Endothelial cell of umbilical vein (primary cell): ENCODE measurements around the gene DLG1. TPM values are rescaled to one million over a fixed set of nuclear protein-coding genes. Genes with fewer than 3 reads are reported as not detected.

Experiments
- BruUV-seq: library from RNA; stranded (reverse); fragments of 400-500 nt; replicated peaks from 2 replicates; lab custom pipeline; 2021; lab: Mats Ljungman, UMichigan
- CTCF ChIA-PET: fragments of 300-600, 350-600 bp; sonication (Branson Sonifier 250); formaldehyde crosslinking; loops from one replicate; lab custom pipeline; 2021; ENCODE audit warnings: antibody characterized with exemption, inconsistent platforms; lab: Charles Lee
- POLR2A ChIA-PET: fragments of 300-600, 350-600 bp; sonication (Branson Sonifier 250); formaldehyde crosslinking; loops from one replicate; lab custom pipeline; 2021; ENCODE audit warnings: antibody characterized with exemption, inconsistent platforms; lab: Charles Lee
- DNase-seq: peaks from one replicate; pipeline ENCODE4 v3.0.0-alpha.2; 2011; ENCODE audit warnings: low read depth, low spot score
- FAIRE-seq: peaks from 2 replicates; lab custom pipeline; 2011; peaks lifted over from hg19 to GRCh38; lab: Jason Lieb, UNC
- H2AFZ ChIP-seq: 2 replicates; pipeline ENCODE4 v1.6.0; 2012; ENCODE audit warnings: low read depth, low read length, control low read depth, inconsistent platforms
- H3K27ac ChIP-seq: 2 replicates; pipeline ENCODE4 v1.5.1; 2011; ENCODE audit warnings: low read depth, mild to moderate bottlenecking, control low read depth, low read length, moderate library complexity; ENCODE audit not compliant: insufficient read depth
- H3K27me3 ChIP-seq, 2 experiments: 2 replicates each; pipeline versions ENCODE4 v1.6.0 to v1.6.1; 2011; ENCODE audit warnings: low read length in 2 of 2, mixed read lengths in 1 of 2; ENCODE audit not compliant: control insufficient read depth in 2 of 2, insufficient read depth in 2 of 2
- H3K36me3 ChIP-seq, 2 experiments: 2 replicates in 1 of 2; 3 replicates in 1 of 2; pipeline ENCODE4 v1.5.1; 2011; ENCODE audit warnings: low read length in 2 of 2, mild to moderate bottlenecking in 1 of 2, moderate library complexity in 1 of 2; ENCODE audit not compliant: control insufficient read depth in 2 of 2, insufficient read depth in 2 of 2; ENCODE audit errors: extremely low read depth in 1 of 2
- H3K4me1 ChIP-seq: 3 replicates; pipeline ENCODE4 v1.5.1; 2011; ENCODE audit warnings: mild to moderate bottlenecking, low read length; ENCODE audit not compliant: control insufficient read depth, insufficient read depth; ENCODE audit errors: extremely low read depth
- H3K4me2 ChIP-seq: 2 replicates; pipeline ENCODE4 v1.6.1; 2011; ENCODE audit warnings: low read length, control low read depth, mixed read lengths; ENCODE audit not compliant: insufficient read depth
- H3K4me3 ChIP-seq, 3 experiments: fragments of 200-600 bp in 1 of 3; sonication (generic), shearing (Covaris generic) in 1 of 3; replicated peaks in 1 of 3; 2 replicates each; pipeline ENCODE4 v1.5.1; 2011 to 2016; ENCODE audit warnings: control low read depth in 3 of 3, low read length in 3 of 3, mild to moderate bottlenecking in 2 of 3, inconsistent platforms in 1 of 3, low read depth in 1 of 3, moderate library complexity in 1 of 3; ENCODE audit not compliant: insufficient read depth in 1 of 3
- H3K79me2 ChIP-seq: 2 replicates; pipeline ENCODE4 v1.6.0; 2012; ENCODE audit warnings: low read length, inconsistent platforms; ENCODE audit not compliant: control insufficient read depth, insufficient read depth
- H3K9ac ChIP-seq: replicated peaks from 2 replicates; pipeline ENCODE3; 2011; ENCODE audit warnings: low read length, control low read depth; ENCODE audit not compliant: insufficient read depth; ENCODE audit errors: extremely low read depth
- H3K9me1 ChIP-seq: replicated peaks from 3 replicates; pipeline ENCODE4 v1.6.0; 2011; ENCODE audit warnings: mild to moderate bottlenecking, low read length; ENCODE audit not compliant: control insufficient read depth, insufficient read depth; ENCODE audit errors: extremely low read depth
- H3K9me3 ChIP-seq: replicated peaks from 2 replicates; pipeline ENCODE4 v1.5.1; 2012; ENCODE audit warnings: low read length, inconsistent platforms; ENCODE audit not compliant: control insufficient read depth, insufficient read depth
- H4K20me1 ChIP-seq: replicated peaks from 2 replicates; pipeline ENCODE3; 2011; ENCODE audit warnings: mild to moderate bottlenecking, low read length; ENCODE audit not compliant: control insufficient read depth, insufficient read depth; ENCODE audit errors: extremely low read depth
- EZH2 ChIP-seq: IDR thresholded peaks from 2 replicates; pipeline ENCODE4 v1.6.1; 2012; ENCODE audit warnings: borderline replicate concordance, low read depth, mild to moderate bottlenecking, moderate library complexity, low read length, inconsistent platforms; ENCODE audit not compliant: severe bottlenecking
- FOS ChIP-seq: IDR thresholded peaks from 2 replicates; pipeline ENCODE4 v1.6.1; 2011; ENCODE audit warnings: mild to moderate bottlenecking, low read length, moderate library complexity, borderline replicate concordance; ENCODE audit not compliant: insufficient read depth
- GATA2 ChIP-seq: IDR thresholded peaks from 2 replicates; pipeline ENCODE4 v1.7.0; 2011; ENCODE audit warnings: low read depth, mild to moderate bottlenecking, moderate library complexity, mixed read lengths, low read length; ENCODE audit not compliant: insufficient read length, insufficient read depth
- JUN ChIP-seq: IDR thresholded peaks from 2 replicates; pipeline ENCODE4 v1.6.1; 2011; ENCODE audit warnings: borderline replicate concordance, low read depth; ENCODE audit not compliant: insufficient read length, insufficient read depth
- MYC ChIP-seq: IDR thresholded peaks from one replicate; pipeline ENCODE4 v1.6.1; 2011; ENCODE audit warnings: mild to moderate bottlenecking, low read depth, low read length
- POLR2A ChIP-seq: IDR thresholded peaks from 2 replicates; pipeline ENCODE4 v1.6.1; 2012; ENCODE audit warnings: low read depth, mild to moderate bottlenecking, control low read depth, low read length
- POLR2AphosphoS5 ChIP-seq: IDR thresholded peaks from 2 replicates; pipeline ENCODE4 v1.6.1; 2012; ENCODE audit warnings: low read depth, mild to moderate bottlenecking, control low read depth, low read length, moderate library complexity; ENCODE audit not compliant: insufficient read depth
- dilution Hi-C: fragments of 300-500 bp; cut with MboI; formaldehyde crosslinking; loops from one replicate; pipeline ENCODE4 v1.15.0; 2019; ENCODE audit warnings: low sequenced_read_pairs; ENCODE audit not compliant: extremely low pct_ligation_motif_present
- intact Hi-C: fragments of 100-400 bp; cut with micrococcal nuclease; formaldehyde crosslinking; loops from one replicate; pipeline ENCODE4 v1.10.0; 2022
- polyA plus RNA-seq, 4 experiments: library from polyadenylated mRNA; depleted of rRNA in 3 of 4; stranded (reverse) in 3 of 4; unstranded in 1 of 4; fragments of >200 nt; gene quantifications; 2 replicates each; pipeline versions ENCODE4 v1.2.1 to v1.2.3, GENCODE V29; 2011 to 2012; ENCODE audit warnings: missing spikeins in 1 of 4
- total RNA-seq: library from RNA; stranded (reverse); gene quantifications from 2 replicates; pipeline ENCODE4 v1.2.3, GENCODE V29; 2021
- TF ChIP-seq, protein P1 (sequence below): IDR thresholded peaks from 2 replicates; pipeline ENCODE4 v1.6.1; 2011; ENCODE audit not compliant: insufficient read depth, insufficient read length

DLG1 gene
- total and polyA plus RNA-seq, 2 donors (not counting 3 experiments of a cell fraction or from before 2014, with no cell fraction given), result 26.5 to 80.1 TPM

DNA sequence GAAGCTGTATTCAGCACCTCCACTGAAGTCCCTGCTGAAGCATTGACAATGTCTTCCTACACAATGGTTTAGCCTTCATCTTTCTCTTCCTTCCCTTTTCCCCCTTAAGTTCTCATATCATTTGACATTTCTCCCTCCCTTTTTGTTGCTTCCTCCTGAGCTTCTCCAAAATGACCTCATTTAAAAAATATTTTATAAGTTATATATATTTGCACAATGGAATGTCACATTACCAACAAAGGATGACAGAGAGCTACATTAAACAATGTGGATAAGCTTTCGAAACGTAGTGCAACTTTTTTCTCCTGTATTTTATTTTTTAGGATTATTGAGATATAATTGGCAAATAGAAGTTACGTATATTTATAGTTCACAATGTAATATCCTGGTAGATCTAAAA, 13.2 kb upstream of the DLG1 start:
- intact Hi-C loops, result no loop called here
- Histone ChIP-seq H3K36me3 (no peaks in the 10 kb centered on the region), H3K9me1 (no peaks in the 10 kb centered on the region), H4K20me1 (no peaks in the 10 kb centered on the region), H3K9me3 (no peaks in the 10 kb centered on the region), H3K4me2 (no peak overlapping the region), H3K79me2 (no peaks in the 10 kb centered on the region), H3K4me1 (peaks cover 13% of the 10 kb centered on the region), H3K27me3 (no peaks in the 10 kb centered on the region), H2AFZ (peak overlapping the region; percentile 23), H3K27ac (no peak overlapping the region), H3K9ac (no peak overlapping the region), H3K4me3 (no peak overlapping the region)
- ChIA-PET POLR2A (no interaction called here), CTCF (no interaction called here)
- no peak for FAIRE-seq
- TF ChIP-seq POLR2AphosphoS5, result no peak
- no peak for TF ChIP-seq MYC
- TF ChIP-seq EZH2, result no peak
- TF ChIP-seq GATA2, result no peak
- TF ChIP-seq POLR2A, result no peak
- TF ChIP-seq, protein P1, sequence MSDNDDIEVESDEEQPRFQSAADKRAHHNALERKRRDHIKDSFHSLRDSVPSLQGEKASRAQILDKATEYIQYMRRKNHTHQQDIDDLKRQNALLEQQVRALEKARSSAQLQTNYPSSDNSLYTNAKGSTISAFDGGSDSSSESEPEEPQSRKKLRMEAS, result no peak
- TF ChIP-seq JUN, result no peak
- no peak for TF ChIP-seq FOS
- dilution Hi-C loops, result no loop called here
- no TSS peak for BruUV-seq
- DNase-seq, result no peak
